ENCODE results near the gene DIS3L2.

DIS3L2 gene

DNA sequence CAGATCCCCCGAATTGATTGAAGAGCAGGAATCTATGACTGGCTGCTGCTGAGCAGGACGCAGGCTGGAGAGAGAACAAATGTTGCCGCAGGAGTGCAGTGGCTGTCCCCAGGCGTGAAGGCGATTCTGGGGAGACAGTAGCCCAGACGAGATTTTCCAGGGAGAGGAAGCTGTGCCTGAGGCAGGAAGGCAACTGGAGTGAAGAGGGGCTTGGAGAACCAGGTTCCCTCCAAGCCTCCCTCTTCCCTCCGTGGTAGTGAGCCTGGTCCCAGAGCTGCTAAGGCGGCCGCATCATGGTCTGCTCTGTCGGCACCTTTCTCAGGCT, 34.0 kb upstream of the DIS3L2 start:
- H3K27me3 ChIP-seq (ENCODE audit: control insufficient read depth in 3 of 3, insufficient read depth in 3 of 3, low read depth in 1 of 3, low read length in 3 of 3) = peaks cover 16 to 71% (median 52%) of the 10 kb centered on the region in 3 experiments
- peak overlapping the region; percentile 76 for H3K14ac ChIP-seq (ENCODE audit: low read length)

DNA sequence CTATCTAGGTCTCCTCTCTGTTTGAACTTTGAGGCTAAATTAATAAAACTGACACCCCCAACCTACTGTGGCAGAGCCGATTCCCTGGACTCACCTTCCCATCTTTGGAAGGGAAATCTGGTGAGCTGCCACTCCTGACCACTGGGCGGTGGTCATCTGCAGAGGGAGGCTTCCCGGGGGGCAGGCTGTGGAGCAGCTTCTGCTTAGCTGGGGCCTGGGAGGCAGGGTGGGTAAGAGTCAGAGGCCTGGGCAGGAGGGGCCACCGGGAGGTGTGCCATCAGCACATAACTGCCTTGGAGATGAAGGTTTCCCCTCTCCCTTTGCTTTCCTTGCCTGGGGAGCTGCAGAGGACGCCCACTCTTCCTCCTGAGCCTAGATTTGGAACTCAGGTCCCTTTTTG, 33.0 kb upstream of the DIS3L2 start:
- Histone ChIP-seq H2BK5ac (ENCODE audit: low read length) (no peak overlapping the region), H4K91ac (ENCODE audit: low read depth, low read length, poor library complexity) (no peak overlapping the region), H3K4ac (ENCODE audit: low read length) (no peak overlapping the region), H3K4me1 (ENCODE audit: control insufficient read depth in 2 of 2, insufficient read depth in 1 of 2, low read depth in 1 of 2, low read length in 2 of 2) (peaks cover 15 to 19% of the 10 kb centered on the region in 2 donors), H3K9me3 (replicated peaks in 1 of 2; ENCODE audit: control insufficient read depth in 2 of 2, insufficient read depth in 1 of 2, low read depth in 1 of 2, low read length in 2 of 2) (no peaks in the 10 kb centered on the region), H3K27me3 (ENCODE audit: control insufficient read depth in 3 of 3, insufficient read depth in 3 of 3, low read depth in 1 of 3, low read length in 3 of 3) (peaks cover 16 to 74% (median 52%) of the 10 kb centered on the region in 3 experiments), H3K27ac (replicated peaks; ENCODE audit: low read length) (no peak overlapping the region), H3K14ac (ENCODE audit: low read length) (no peak overlapping the region), H4K8ac (ENCODE audit: low read depth, low read length) (no peak overlapping the region), H3K23ac (ENCODE audit: low read depth, low read length, poor library complexity) (no peak overlapping the region), H3K4me3 (ENCODE audit: low read length in 2 of 2) (no peak overlapping the region), H3K4me2 (ENCODE audit: insufficient read depth, low read length, poor library complexity, severe bottlenecking) (no peak overlapping the region), H3K18ac (ENCODE audit: low read length) (no peak overlapping the region), H3K36me3 (replicated peaks in 1 of 2; ENCODE audit: control insufficient read depth in 2 of 2, insufficient read depth in 2 of 2, low read length in 2 of 2) (no peaks in the 10 kb centered on the region), H2BK120ac (ENCODE audit: low read depth, low read length) (no peak overlapping the region), H2AK5ac (ENCODE audit: low read depth, low read length) (no peak overlapping the region), H2BK15ac (ENCODE audit: low read length) (no peak overlapping the region), H2BK12ac (ENCODE audit: low read length) (no peak overlapping the region), H3K79me1 (ENCODE audit: low read depth, low read length) (peaks cover 2% of the 10 kb centered on the region), H3K9ac (ENCODE audit: low read depth, low read length, poor library complexity) (no peak overlapping the region), H2AFZ (ENCODE audit: low read length) (no peak overlapping the region)
- no CpG with 5 or more reads among the region's 5 CpGs for WGBS, 2 donors (ENCODE audit: extremely low coverage in 2 of 2, insufficient read length in 2 of 2, insufficient replicate concordance in 1 of 2)
- DNase-seq (ENCODE audit: low spot score) = no peak

More for the DNA sequence above, 34.0 kb upstream of the DIS3L2 start:
- H2BK5ac ChIP-seq (ENCODE audit: low read length) = no peak overlapping the region
- no peak overlapping the region for H3K4me2 ChIP-seq (ENCODE audit: insufficient read depth, low read length, poor library complexity, severe bottlenecking)
- H3K36me3 ChIP-seq (replicated peaks in 1 of 2; ENCODE audit: control insufficient read depth in 2 of 2, insufficient read depth in 2 of 2, low read length in 2 of 2) = no peaks in the 10 kb centered on the region
- H3K4ac ChIP-seq (ENCODE audit: low read length) = no peak overlapping the region
- H3K27ac ChIP-seq (replicated peaks; ENCODE audit: low read length) = no peak overlapping the region
- no peak overlapping the region for H4K91ac ChIP-seq (ENCODE audit: low read depth, low read length, poor library complexity)
- H3K9ac ChIP-seq (ENCODE audit: low read depth, low read length, poor library complexity) = no peak overlapping the region
- peak overlapping the region; percentile 69 for H3K23ac ChIP-seq (ENCODE audit: low read depth, low read length, poor library complexity)
- peaks cover 15 to 19% of the 10 kb centered on the region in 2 donors for H3K4me1 ChIP-seq (ENCODE audit: control insufficient read depth in 2 of 2, insufficient read depth in 1 of 2, low read depth in 1 of 2, low read length in 2 of 2)
- H2AK5ac ChIP-seq (ENCODE audit: low read depth, low read length) = peak overlapping the region; percentile 76
- no peaks in the 10 kb centered on the region for H3K9me3 ChIP-seq (replicated peaks in 1 of 2; ENCODE audit: control insufficient read depth in 2 of 2, insufficient read depth in 1 of 2, low read depth in 1 of 2, low read length in 2 of 2)
- peak overlapping the region in 1 of 2 donors; percentile 37 for H3K4me3 ChIP-seq (ENCODE audit: low read length in 2 of 2)
- H2BK12ac ChIP-seq (ENCODE audit: low read length) = no peak overlapping the region
- peak overlapping the region; percentile 98 for H2AFZ ChIP-seq (ENCODE audit: low read length)
- DNase-seq (ENCODE audit: low spot score) = no peak
- H2BK15ac ChIP-seq (ENCODE audit: low read length) = no peak overlapping the region
- H2BK120ac ChIP-seq (ENCODE audit: low read depth, low read length) = no peak overlapping the region
- WGBS, 2 donors (ENCODE audit: extremely low coverage in 2 of 2, insufficient read length in 2 of 2, insufficient replicate concordance in 1 of 2) = no CpG with 5 or more reads among the region's 10 CpGs
- H3K79me1 ChIP-seq (ENCODE audit: low read depth, low read length) = peaks cover 2% of the 10 kb centered on the region
- peak overlapping the region; percentile 73 for H3K18ac ChIP-seq (ENCODE audit: low read length)
- H4K8ac ChIP-seq (ENCODE audit: low read depth, low read length) = no peak overlapping the region

DNA sequence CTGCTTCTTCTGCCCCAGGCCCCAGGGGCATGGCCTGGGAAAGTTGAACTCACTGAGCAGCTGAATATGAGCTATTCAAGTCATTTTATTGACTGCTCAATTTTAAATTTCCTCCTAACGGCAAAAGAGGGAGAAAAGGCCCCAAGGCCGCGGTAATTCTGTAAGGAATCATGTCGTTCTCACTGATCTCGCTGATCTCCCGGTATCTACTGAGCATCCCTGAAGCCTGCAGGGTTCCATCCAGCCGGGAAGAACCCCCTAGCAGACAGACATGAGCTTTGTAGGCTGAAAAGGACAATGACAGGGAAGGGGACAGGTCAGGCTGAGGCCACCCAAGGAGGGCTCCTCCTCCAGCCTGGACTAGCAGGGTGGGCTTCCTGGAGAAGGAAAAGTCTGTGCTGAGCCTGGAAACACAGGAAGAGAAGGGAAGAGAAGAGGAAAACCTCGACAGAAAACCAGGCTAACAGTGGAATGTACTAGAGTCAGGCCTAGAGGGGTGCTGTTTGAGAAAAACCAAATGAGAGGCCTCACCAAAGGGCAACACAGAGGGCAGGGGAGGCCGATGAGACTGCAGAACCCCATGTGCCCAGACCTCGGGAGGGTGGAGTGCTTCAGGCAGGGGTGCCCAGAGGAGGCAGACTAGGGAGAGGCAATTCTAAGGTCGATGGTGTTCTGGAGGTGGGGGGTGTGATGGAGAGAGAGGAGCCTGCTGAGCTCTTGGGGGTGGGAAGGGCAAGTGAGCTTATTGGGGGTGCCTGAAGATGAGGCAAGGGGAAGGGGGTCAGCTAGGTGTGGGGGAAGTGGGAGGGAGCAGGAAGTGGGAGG, 32.4 kb upstream of the DIS3L2 start:
- no peak overlapping the region for H4K91ac ChIP-seq (ENCODE audit: low read depth, low read length, poor library complexity)
- H3K4me2 ChIP-seq (ENCODE audit: insufficient read depth, low read length, poor library complexity, severe bottlenecking) = no peak overlapping the region
- no peak overlapping the region for H3K27ac ChIP-seq (replicated peaks; ENCODE audit: low read length)
- peaks cover 16 to 69% (median 51%) of the 10 kb centered on the region in 3 experiments for H3K27me3 ChIP-seq (ENCODE audit: control insufficient read depth in 3 of 3, insufficient read depth in 3 of 3, low read depth in 1 of 3, low read length in 3 of 3)
- no peak overlapping the region for H3K4me3 ChIP-seq (ENCODE audit: low read length in 2 of 2)
- H3K23ac ChIP-seq (ENCODE audit: low read depth, low read length, poor library complexity) = no peak overlapping the region
- no peak overlapping the region for H2BK5ac ChIP-seq (ENCODE audit: low read length)
- no peak for DNase-seq (ENCODE audit: low spot score)
- peaks cover 15 to 19% of the 10 kb centered on the region in 2 donors for H3K4me1 ChIP-seq (ENCODE audit: control insufficient read depth in 2 of 2, insufficient read depth in 1 of 2, low read depth in 1 of 2, low read length in 2 of 2)
- H3K9ac ChIP-seq (ENCODE audit: low read depth, low read length, poor library complexity) = peak overlapping the region; percentile 15
- H3K18ac ChIP-seq (ENCODE audit: low read length) = peak overlapping the region; percentile 46
- peak overlapping the region; percentile 12 for H2AFZ ChIP-seq (ENCODE audit: low read length)
- H2BK12ac ChIP-seq (ENCODE audit: low read length) = no peak overlapping the region
- H3K36me3 ChIP-seq (replicated peaks in 1 of 2; ENCODE audit: control insufficient read depth in 2 of 2, insufficient read depth in 2 of 2, low read length in 2 of 2) = no peaks in the 10 kb centered on the region
- H2AK5ac ChIP-seq (ENCODE audit: low read depth, low read length) = no peak overlapping the region
- no CpG with 5 or more reads among the region's 11 CpGs for WGBS, 2 donors (ENCODE audit: extremely low coverage in 2 of 2, insufficient read length in 2 of 2, insufficient replicate concordance in 1 of 2)
- H3K79me1 ChIP-seq (ENCODE audit: low read depth, low read length) = peaks cover 2% of the 10 kb centered on the region
- H2BK120ac ChIP-seq (ENCODE audit: low read depth, low read length) = no peak overlapping the region
- H3K4ac ChIP-seq (ENCODE audit: low read length) = no peak overlapping the region
- H2BK15ac ChIP-seq (ENCODE audit: low read length) = peak overlapping the region; percentile 18
- peak overlapping the region; percentile 48 for H4K8ac ChIP-seq (ENCODE audit: low read depth, low read length)
- no peaks in the 10 kb centered on the region for H3K9me3 ChIP-seq (replicated peaks in 1 of 2; ENCODE audit: control insufficient read depth in 2 of 2, insufficient read depth in 1 of 2, low read depth in 1 of 2, low read length in 2 of 2)
- H3K14ac ChIP-seq (ENCODE audit: low read length) = no peak overlapping the region

DNA sequence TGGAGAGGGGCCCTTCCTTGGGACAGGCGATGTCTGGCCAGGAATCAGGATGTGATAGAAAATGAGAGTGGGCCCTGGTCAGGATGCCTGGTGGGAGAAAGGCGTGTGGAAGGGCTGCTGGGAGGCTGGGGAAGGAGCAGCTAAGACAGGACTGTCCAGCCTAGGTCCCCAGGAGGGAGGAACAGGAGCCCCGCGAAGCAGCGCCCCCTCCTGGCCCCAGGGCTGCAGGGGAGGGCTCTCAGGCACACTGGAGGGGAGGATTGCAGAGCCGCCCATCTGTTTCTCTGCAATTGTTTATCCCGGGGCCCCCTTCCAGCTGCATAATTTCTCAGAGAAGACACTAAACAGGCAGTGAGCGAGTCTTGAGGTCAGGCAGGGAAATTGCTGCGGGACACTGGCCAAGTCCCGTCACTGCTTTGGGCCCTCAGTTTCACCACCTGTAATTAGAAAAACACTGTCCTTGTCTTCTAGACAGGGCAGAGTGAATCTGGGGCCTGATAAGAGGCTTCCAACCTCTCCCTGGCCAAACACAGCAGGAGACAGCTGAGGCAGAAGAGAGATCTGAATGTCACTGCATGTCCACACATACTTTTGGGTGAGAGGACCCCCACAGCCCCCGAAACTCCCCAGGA, 31.4 kb upstream of the DIS3L2 start:
- Histone ChIP-seq H3K23ac (ENCODE audit: low read depth, low read length, poor library complexity) (peak overlapping the region; percentile 39), H2BK120ac (ENCODE audit: low read depth, low read length) (no peak overlapping the region), H4K8ac (ENCODE audit: low read depth, low read length) (no peak overlapping the region), H3K27ac (replicated peaks; ENCODE audit: low read length) (no peak overlapping the region), H2AK5ac (ENCODE audit: low read depth, low read length) (no peak overlapping the region), H3K4me3 (ENCODE audit: low read length in 2 of 2) (no peak overlapping the region), H2BK5ac (ENCODE audit: low read length) (no peak overlapping the region), H3K36me3 (replicated peaks in 1 of 2; ENCODE audit: control insufficient read depth in 2 of 2, insufficient read depth in 2 of 2, low read length in 2 of 2) (no peaks in the 10 kb centered on the region), H3K9me3 (replicated peaks in 1 of 2; ENCODE audit: control insufficient read depth in 2 of 2, insufficient read depth in 1 of 2, low read depth in 1 of 2, low read length in 2 of 2) (no peaks in the 10 kb centered on the region), H3K4ac (ENCODE audit: low read length) (no peak overlapping the region), H3K79me1 (ENCODE audit: low read depth, low read length) (peaks cover 2% of the 10 kb centered on the region), H3K4me1 (ENCODE audit: control insufficient read depth in 2 of 2, insufficient read depth in 1 of 2, low read depth in 1 of 2, low read length in 2 of 2) (peaks cover 14 to 15% of the 10 kb centered on the region in 2 donors), H3K9ac (ENCODE audit: low read depth, low read length, poor library complexity) (no peak overlapping the region), H3K4me2 (ENCODE audit: insufficient read depth, low read length, poor library complexity, severe bottlenecking) (no peak overlapping the region), H2AFZ (ENCODE audit: low read length) (peak overlapping the region; percentile 9), H3K18ac (ENCODE audit: low read length) (no peak overlapping the region), H2BK15ac (ENCODE audit: low read length) (peak overlapping the region; percentile 18), H3K27me3 (ENCODE audit: control insufficient read depth in 3 of 3, insufficient read depth in 3 of 3, low read depth in 1 of 3, low read length in 3 of 3) (peaks cover 13 to 63% (median 41%) of the 10 kb centered on the region in 3 experiments), H4K91ac (ENCODE audit: low read depth, low read length, poor library complexity) (no peak overlapping the region), H3K14ac (ENCODE audit: low read length) (no peak overlapping the region), H2BK12ac (ENCODE audit: low read length) (no peak overlapping the region)
- DNase-seq (ENCODE audit: low spot score) = no peak
- no CpG with 5 or more reads among the region's 11 CpGs for WGBS, 2 donors (ENCODE audit: extremely low coverage in 2 of 2, insufficient read length in 2 of 2, insufficient replicate concordance in 1 of 2)
